Neural progenitor cell (in vitro differentiated cells): Measurements from ENCODE around the gene TEAD1. TPM values are rescaled to one million over a fixed set of nuclear protein-coding genes. Genes with fewer than 3 reads are reported as not detected.

Source experiments
- DNase-seq: peaks from one replicate; pipeline ENCODE4 v3.0.0-alpha.2; 2016; ENCODE audit warnings: low spot score
- H2AFZ ChIP-seq: fragments of 200-600 bp; sonication (generic); replicated peaks from 2 replicates; pipeline ENCODE4 v1.6.1; 2016; ENCODE audit warnings: antibody characterized with exemption
- H3F3A ChIP-seq: fragments of 200-600 bp; sonication (generic); 2 replicates; pipeline ENCODE4 v1.6.1; 2016; ENCODE audit warnings: antibody characterized with exemption, low read depth
- H3K27ac ChIP-seq: fragments of 200-600 bp; sonication (generic); 2 replicates; pipeline ENCODE4 v1.5.1; 2016; ENCODE audit warnings: mild to moderate bottlenecking
- H3K27me3 ChIP-seq: fragments of 200-600 bp; sonication (generic); 2 replicates; pipeline ENCODE4 v1.6.1; 2016; ENCODE audit warnings: mild to moderate bottlenecking, moderate library complexity
- H3K36me3 ChIP-seq: fragments of 200-600 bp; sonication (generic); 2 replicates; pipeline ENCODE4 v1.5.1; 2016
- H3K4me1 ChIP-seq: fragments of 200-600 bp; sonication (generic); 2 replicates; pipeline ENCODE4 v1.6.1; 2016; ENCODE audit warnings: mixed run types
- H3K4me2 ChIP-seq: fragments of 200-600 bp; sonication (generic); 2 replicates; pipeline ENCODE4 v1.6.1; 2016
- H3K4me3 ChIP-seq: fragments of 200-600 bp; sonication (generic); 2 replicates; pipeline ENCODE4 v1.5.1; 2016
- H3K79me2 ChIP-seq: fragments of 200-600 bp; sonication (generic); 2 replicates; pipeline ENCODE4 v1.6.1; 2016; ENCODE audit warnings: low read depth
- H3K9ac ChIP-seq: fragments of 200-600 bp; sonication (generic); 2 replicates; pipeline ENCODE4 v1.6.1; 2016
- H3K9me3 ChIP-seq: fragments of 200-600 bp; sonication (generic); 2 replicates; pipeline ENCODE4 v1.5.1; 2016; ENCODE audit warnings: low read depth
- H4K20me1 ChIP-seq: fragments of 200-600 bp; sonication (generic); 2 replicates; pipeline ENCODE4 v1.6.1; 2016; ENCODE audit warnings: low read depth
- H3K27ac Mint-ChIP-seq: 3 replicates; pipeline ENCODE4 v1.8.0; 2021; ENCODE audit warnings: mixed read lengths
- H3K27me3 Mint-ChIP-seq: 2 replicates; pipeline ENCODE4 v1.8.0; 2022; ENCODE audit warnings: low read depth, mild to moderate bottlenecking, inconsistent platforms, moderate library complexity, mixed read lengths; ENCODE audit not compliant: insufficient read depth
- H3K36me3 Mint-ChIP-seq: 3 replicates; pipeline ENCODE4 v1.8.0; 2021; ENCODE audit warnings: mixed read lengths
- H3K4me1 Mint-ChIP-seq: 3 replicates; pipeline ENCODE4 v1.8.0; 2021; ENCODE audit warnings: mixed read lengths
- H3K4me3 Mint-ChIP-seq: 3 replicates; pipeline ENCODE4 v1.8.0; 2021; ENCODE audit warnings: mild to moderate bottlenecking, moderate library complexity, mixed read lengths
- H3K9me3 Mint-ChIP-seq: 3 replicates; pipeline ENCODE4 v1.8.0; 2020; ENCODE audit warnings: mixed read lengths
- CTCF ChIP-seq: fragments of 200-600 bp; sonication (generic); IDR thresholded peaks from 2 replicates; pipeline ENCODE4 v1.5.1; 2017; ENCODE audit warnings: antibody characterized with exemption, mild to moderate bottlenecking
- EZH2 ChIP-seq: fragments of 200-600 bp; sonication (generic); IDR thresholded peaks from 2 replicates; pipeline ENCODE4 v1.6.1; 2017; ENCODE audit warnings: antibody characterized with exemption, mild to moderate bottlenecking, moderate library complexity
- EZH2phosphoT487 ChIP-seq: fragments of 200-600 bp; sonication (generic); IDR thresholded peaks from 2 replicates; pipeline ENCODE4 v1.6.1; 2017; ENCODE audit warnings: antibody characterized with exemption
- total RNA-seq: library from RNA; depleted of rRNA; stranded (reverse); fragments of >200 nt; gene quantifications from 2 replicates; pipeline ENCODE4 v1.2.3, GENCODE V29; 2015; ENCODE audit warnings: low replicate concordance

The TEAD1 gene
- total RNA-seq, 1 donor from 2014 or later: 98.3 TPM

DNA sequence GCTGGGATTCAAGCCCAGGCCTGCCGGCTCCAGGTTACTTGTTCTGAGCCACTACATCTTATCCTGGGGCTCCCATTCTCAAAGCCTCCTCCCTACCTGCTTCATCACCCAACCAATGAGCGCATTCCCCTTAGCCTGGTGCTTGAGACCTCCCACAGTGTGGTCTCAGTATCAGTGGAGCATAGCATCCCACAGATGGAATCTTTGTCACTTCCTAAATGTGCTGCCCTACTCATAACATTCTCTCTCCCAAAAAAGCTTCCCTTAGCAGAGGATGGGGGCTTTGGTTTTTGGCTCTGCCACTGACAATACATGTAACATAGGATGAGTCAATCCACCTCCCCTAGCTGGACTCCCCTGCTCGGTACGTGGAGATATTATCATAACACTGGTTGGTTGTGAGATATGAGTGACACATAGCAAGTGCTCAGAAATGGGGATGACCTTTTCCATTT is 28.8 kb downstream of the TEAD1 start:
- Histone ChIP-seq H4K20me1 (peaks cover 100% of the 10 kb centered on the region), H2AFZ (no peak overlapping the region), H3K9ac (no peak overlapping the region), H3K4me1 (peaks cover 62% of the 10 kb centered on the region), H3K27ac (no peak overlapping the region), H3K4me3 (no peak overlapping the region), H3K27me3 (no peaks in the 10 kb centered on the region), H3K4me2 (no peak overlapping the region), H3K79me2 (peaks cover 100% of the 10 kb centered on the region), H3K36me3 (no peaks in the 10 kb centered on the region), H3F3A (no peaks in the 10 kb centered on the region), H3K9me3 (no peaks in the 10 kb centered on the region)
- no peak overlapping the region for H3K27ac Mint-ChIP-seq
- H3K36me3 Mint-ChIP-seq: peaks cover 11% of the 10 kb centered on the region
- H3K9me3 Mint-ChIP-seq: no peaks in the 10 kb centered on the region
- no peaks in the 10 kb centered on the region for H3K27me3 Mint-ChIP-seq
- no peak for DNase-seq
- H3K4me1 Mint-ChIP-seq: peaks cover 72% of the 10 kb centered on the region
- TF ChIP-seq EZH2phosphoT487: no peak
- no peak for TF ChIP-seq CTCF
- H3K4me3 Mint-ChIP-seq: no peak overlapping the region

- Histone ChIP-seq H3K9me3 (no peaks in the 10 kb centered on the region), H3K4me2 (no peak overlapping the region), H3K4me3 (no peak overlapping the region), H3K36me3 (no peaks in the 10 kb centered on the region), H2AFZ (no peak overlapping the region), H3K4me1 (peaks cover 59% of the 10 kb centered on the region), H3K27ac (no peak overlapping the region), H3F3A (no peaks in the 10 kb centered on the region), H4K20me1 (peaks cover 100% of the 10 kb centered on the region), H3K27me3 (no peaks in the 10 kb centered on the region), H3K79me2 (peaks cover 100% of the 10 kb centered on the region), H3K9ac (no peak overlapping the region)
- no peaks in the 10 kb centered on the region for H3K27me3 Mint-ChIP-seq
- H3K36me3 Mint-ChIP-seq: peaks cover 11% of the 10 kb centered on the region
- TF ChIP-seq EZH2phosphoT487: no peak
- no peak for TF ChIP-seq EZH2
- TF ChIP-seq CTCF: no peak
- H3K4me3 Mint-ChIP-seq: no peak overlapping the region
- DNase-seq: no peak
- H3K9me3 Mint-ChIP-seq: no peaks in the 10 kb centered on the region
- H3K4me1 Mint-ChIP-seq: peaks cover 69% of the 10 kb centered on the region
- H3K27ac Mint-ChIP-seq: no peak overlapping the region
Observed at GRCh38 chr11:12704049-12704448, 29.8 kb downstream of the TEAD1 start.

- Mint-ChIP-seq H3K27me3 (peaks cover under 1% of the 10 kb centered on the region), H3K36me3 (peaks cover 13% of the 10 kb centered on the region), H3K9me3 (no peaks in the 10 kb centered on the region), H3K27ac (no peak overlapping the region), H3K4me3 (no peak overlapping the region), H3K4me1 (peaks cover 60% of the 10 kb centered on the region)
- Histone ChIP-seq H3K9me3 (no peaks in the 10 kb centered on the region), H3K36me3 (no peaks in the 10 kb centered on the region), H3K4me2 (no peak overlapping the region), H3K79me2 (peaks cover 100% of the 10 kb centered on the region), H3K4me3 (no peak overlapping the region), H2AFZ (no peak overlapping the region), H3K27ac (no peak overlapping the region), H4K20me1 (peaks cover 100% of the 10 kb centered on the region), H3K9ac (no peak overlapping the region), H3F3A (no peaks in the 10 kb centered on the region), H3K4me1 (peaks cover 42% of the 10 kb centered on the region), H3K27me3 (no peaks in the 10 kb centered on the region)
- TF ChIP-seq EZH2 (no peak), CTCF (no peak), EZH2phosphoT487 (no peak)
- DNase-seq: no peak
Observed at GRCh38 chr11:12705874-12706273, 31.7 kb downstream of the TEAD1 start.
